IMR-90 (cell line): ENCODE results near the gene COL23A1.

Experiments
- CHD1 ChIP-seq: IDR thresholded peaks from 2 replicates; pipeline ENCODE4 v1.6.1; 2012; ENCODE audit warnings: low read depth, low read length, improper control_type of control experiment
- MAFK ChIP-seq: IDR thresholded peaks from 2 replicates; pipeline ENCODE4 v1.6.1; 2012; ENCODE audit warnings: low read depth, low read length, improper control_type of control experiment
- POLR2A ChIP-seq: IDR thresholded peaks from 2 replicates; pipeline ENCODE4 v1.6.1; 2012; ENCODE audit warnings: mild to moderate bottlenecking, low read depth, low read length
- TF ChIP-seq, protein P1 (sequence below): conservative IDR thresholded peaks from 2 replicates; pipeline ENCODE4 v1.5.1; 2012; ENCODE audit warnings: mild to moderate bottlenecking, low read depth, low read length, improper control_type of control experiment

DNA sequence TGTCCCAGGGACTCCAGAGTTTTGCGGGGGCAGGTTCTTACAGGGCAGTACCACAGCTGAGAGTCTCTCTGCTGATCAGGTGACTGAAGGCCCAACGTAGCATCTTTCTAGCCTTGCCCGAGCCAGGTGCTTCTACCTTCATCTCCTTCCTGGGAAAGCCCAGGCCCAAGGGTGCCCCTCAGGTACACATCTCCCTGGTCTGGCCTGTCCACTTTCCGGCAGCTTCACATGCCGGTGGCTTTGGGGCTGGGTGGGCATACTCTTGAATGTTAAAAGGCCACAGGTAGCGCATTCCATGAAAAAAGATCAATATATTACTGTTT, 351.9 kb downstream of the COL23A1 start:
- TF ChIP-seq CHD1 (no peak), MAFK (no peak), POLR2A (no peak)
- TF ChIP-seq, protein P1, sequence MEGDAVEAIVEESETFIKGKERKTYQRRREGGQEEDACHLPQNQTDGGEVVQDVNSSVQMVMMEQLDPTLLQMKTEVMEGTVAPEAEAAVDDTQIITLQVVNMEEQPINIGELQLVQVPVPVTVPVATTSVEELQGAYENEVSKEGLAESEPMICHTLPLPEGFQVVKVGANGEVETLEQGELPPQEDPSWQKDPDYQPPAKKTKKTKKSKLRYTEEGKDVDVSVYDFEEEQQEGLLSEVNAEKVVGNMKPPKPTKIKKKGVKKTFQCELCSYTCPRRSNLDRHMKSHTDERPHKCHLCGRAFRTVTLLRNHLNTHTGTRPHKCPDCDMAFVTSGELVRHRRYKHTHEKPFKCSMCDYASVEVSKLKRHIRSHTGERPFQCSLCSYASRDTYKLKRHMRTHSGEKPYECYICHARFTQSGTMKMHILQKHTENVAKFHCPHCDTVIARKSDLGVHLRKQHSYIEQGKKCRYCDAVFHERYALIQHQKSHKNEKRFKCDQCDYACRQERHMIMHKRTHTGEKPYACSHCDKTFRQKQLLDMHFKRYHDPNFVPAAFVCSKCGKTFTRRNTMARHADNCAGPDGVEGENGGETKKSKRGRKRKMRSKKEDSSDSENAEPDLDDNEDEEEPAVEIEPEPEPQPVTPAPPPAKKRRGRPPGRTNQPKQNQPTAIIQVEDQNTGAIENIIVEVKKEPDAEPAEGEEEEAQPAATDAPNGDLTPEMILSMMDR, result no peak
